GM19463 (cell line): ENCODE measurements around the gene RFX7.

Experiments used
- ATAC-seq: cut with Tn5 transposase; IDR thresholded peaks from one replicate; pipeline ENCODE4 v1.9.1; 2021; ENCODE audit warnings: mild to moderate bottlenecking, moderate library complexity; ENCODE audit not compliant: unreplicated experiment

Gene RFX7

DNA sequence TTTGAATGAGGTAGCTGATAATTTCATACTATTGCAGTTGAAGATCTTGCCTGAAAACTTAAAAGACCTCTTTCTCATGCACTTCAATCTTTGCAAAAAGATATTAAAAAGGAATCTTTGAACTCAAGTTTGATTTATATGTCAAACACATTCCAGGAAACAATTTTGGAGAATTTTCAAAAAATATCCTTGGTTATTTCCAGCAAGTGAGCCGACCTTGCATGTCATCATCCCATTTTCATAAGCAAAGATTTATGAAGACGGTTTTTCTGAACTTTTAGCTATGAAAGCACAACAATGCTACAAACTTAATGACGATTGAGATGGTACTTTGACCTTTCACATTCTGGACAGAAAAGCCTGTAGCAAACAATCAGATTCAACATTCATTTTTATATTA is 95.6 kb downstream of the RFX7 start:
- ATAC-seq = no peak

DNA sequence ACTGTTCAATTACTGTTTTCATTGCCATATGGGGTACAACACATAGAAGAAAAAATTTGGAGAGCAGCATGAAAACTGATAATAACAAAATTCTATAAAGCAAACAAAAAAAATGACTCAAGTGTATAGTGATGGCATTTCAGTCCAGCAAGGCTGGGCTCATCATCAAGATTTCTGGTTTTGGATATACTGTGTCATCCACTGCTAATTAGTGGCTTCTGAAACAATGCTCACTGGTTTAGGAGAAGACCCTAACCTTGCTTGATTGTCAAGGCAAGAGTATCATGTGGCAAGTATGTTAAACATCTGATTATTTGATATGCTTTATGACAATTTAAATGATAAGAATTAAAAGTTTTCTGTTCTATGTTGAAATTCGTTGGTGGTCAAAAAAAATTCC is 96.9 kb downstream of the RFX7 start:
- ATAC-seq = no peak

GRCh38 chr15:56128081-56128480 is 115.6 kb downstream of the RFX7 start:
- ATAC-seq = no peak

GRCh38 chr15:56126409-56126808 is 117.3 kb downstream of the RFX7 start:
- ATAC-seq = no peak

DNA sequence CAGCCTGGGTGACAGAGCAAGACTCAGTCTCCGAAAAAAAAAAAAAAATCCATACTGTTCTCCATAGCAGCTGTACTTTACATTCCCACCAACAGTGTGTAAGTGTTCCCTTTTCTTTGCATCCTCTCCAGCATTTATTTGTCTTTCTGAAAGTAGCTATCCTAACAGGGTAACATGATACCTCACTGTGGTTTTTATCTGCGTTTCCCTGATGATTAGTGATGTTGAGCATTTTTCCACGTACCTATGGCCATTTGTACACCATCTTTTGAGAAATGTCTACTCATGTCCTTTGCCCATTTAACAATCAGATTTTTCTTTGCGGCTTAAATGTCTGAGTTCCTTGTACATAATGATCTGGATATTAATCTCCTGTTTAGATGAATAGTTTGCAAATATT is 119.3 kb downstream of the RFX7 start:
- ATAC-seq = no peak

DNA sequence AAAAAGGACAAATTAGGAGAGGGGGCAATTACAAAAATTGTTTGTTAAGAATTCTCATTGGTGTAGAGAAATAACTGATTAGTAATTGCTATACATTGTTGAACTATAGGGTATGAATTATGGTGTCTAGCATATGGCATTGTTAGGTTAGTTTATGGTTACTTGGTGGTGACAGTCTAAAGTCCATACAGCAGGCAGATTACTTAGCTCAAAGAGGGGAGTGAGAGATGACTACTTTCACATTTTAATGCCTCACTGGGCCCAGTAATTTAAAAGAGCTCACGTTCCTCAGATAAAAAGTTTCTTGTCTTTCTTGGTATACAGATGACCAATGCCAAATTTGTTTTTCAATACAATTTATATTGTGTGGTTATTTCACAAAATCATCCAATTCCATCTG is 137.8 kb downstream of the RFX7 start:
- ATAC-seq = no peak

DNA sequence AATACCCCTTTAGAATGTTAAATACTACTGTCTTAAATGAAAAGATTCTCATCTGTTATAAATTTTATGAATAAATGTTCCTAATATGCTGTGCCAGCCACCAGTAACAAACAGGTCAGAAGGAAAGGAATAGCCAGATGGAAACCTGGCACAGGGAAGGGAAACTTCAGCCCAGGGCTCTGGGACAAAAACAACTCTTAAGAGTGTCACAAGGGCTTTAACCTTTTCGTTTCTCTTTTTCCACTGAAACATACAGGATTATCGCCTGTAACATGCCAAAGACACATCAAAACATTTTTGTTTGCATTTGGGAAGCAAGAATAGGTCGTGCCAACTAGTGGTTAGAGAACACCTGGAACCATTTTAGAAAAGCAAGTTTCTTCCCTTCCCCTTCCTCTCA is 141.2 kb downstream of the RFX7 start:
- ATAC-seq = no peak

GRCh38 chr15:56099311-56099710 is 144.4 kb downstream of the RFX7 start:
- no peak for ATAC-seq

GRCh38 chr15:56098195-56098863 is 145.3 kb downstream of the RFX7 start:
- ATAC-seq = no peak

GRCh38 chr15:56095406-56095805 is 148.3 kb downstream of the RFX7 start:
- no peak for ATAC-seq

- no peak for ATAC-seq
Measured at GRCh38 chr15:56094171-56094570, 149.5 kb downstream of the RFX7 start.

DNA sequence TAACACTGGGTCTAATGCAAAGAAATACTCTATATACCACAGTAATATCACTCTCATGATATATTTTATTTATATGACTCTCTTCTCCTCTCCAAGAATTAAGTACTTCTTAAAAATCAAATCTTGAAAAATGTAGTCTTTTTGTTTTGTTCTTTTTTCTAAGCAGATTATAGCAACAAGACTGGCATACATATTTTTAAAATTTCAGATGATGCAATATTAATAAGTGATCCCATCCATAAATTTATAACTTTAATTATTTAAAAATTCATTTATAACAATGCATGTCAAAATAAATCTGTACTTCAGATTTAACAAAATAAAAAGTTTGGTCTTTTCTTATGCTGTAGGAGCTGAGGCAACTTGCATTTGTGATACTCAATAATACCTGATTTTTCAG is 155.3 kb downstream of the RFX7 start:
- ATAC-seq = no peak

DNA sequence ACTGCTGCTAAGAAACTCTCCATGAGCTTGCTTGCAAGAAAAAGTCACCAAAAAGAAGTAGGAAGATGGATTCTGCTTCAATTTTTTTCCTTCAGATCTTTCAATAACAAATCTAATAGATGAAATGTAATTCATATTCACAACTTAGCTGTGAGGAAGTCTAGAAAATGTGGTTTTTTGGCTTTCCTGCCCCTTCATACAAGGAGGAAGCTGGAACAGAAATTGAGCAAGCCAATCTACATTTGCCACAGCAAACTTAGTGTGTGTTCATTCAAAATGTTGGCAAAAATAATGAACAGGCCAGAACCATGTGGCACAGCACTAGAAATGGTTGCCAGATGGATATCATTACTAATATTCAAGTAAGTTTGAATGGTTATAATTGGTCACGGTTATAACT is 157.1 kb downstream of the RFX7 start:
- no peak for ATAC-seq

- ATAC-seq = no peak
Measured at GRCh38 chr15:56082263-56082761, 161.4 kb downstream of the RFX7 start.

DNA sequence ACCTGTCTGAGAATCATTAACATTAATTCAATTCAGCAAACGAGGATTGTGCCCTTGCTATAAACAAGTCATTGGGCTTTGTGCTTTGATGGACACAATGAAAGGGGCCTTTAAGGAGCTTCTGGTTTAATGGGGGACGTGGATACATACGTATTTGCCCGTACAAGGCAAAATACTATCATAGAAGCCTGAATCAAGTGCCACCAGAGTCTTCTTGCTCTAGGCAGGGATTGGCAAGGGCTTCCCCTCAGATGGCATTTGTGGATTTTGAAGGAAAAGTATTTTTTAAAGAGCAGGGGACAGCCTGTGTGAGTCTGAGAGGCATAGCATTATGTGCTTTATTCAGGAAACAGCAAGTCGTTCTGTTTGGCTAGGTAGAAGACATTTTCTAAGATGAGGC is 166.6 kb downstream of the RFX7 start:
- no peak for ATAC-seq

DNA sequence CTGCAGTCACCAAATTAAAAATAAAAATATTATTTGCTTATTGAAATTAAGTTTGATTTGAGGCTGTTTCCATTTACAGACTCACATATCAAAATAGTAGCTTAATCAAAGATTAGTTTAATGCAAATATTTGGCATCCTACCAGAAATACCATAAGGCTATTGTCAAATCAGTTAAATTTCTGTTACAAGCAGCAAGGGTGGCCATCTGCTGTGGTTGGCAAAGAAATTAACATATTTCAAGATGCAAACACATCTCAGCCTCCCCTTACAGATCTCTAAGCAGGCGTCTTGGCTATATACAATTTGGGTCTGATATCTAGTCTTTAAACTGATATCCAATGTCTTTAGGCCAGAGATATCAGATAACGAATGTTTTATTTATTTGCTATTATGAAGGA is 167.0 kb downstream of the RFX7 start:
- ATAC-seq = no peak

GRCh38 chr15:56074481-56075265 is 169.0 kb downstream of the RFX7 start:
- ATAC-seq = no peak

- no peak for ATAC-seq
Measured at GRCh38 chr15:56064152-56064551, 179.5 kb downstream of the RFX7 start.

- ATAC-seq = no peak
Measured at GRCh38 chr15:56059716-56060115, 184.0 kb downstream of the RFX7 start.

DNA sequence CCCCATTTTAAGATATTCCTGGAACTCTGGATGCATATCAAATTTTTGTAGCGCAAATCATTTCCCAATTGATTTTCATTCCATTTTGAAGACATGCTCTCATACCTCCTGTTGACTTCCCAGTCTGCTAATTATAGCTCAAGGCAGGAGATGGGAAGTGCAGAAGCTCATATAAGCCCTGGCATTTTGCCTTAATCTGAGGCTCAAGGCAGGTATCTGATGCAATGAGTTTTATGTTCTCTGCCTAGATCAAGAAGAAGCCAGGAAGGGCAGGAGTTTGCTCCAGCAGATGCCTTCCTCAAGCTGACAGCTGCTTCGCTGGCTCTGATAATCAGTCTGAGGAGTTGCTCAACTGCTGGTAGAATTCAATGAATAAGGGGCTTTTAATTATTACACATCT is 184.7 kb downstream of the RFX7 start:
- no peak for ATAC-seq

GRCh38 chr15:56056626-56057025 is 187.1 kb downstream of the RFX7 start:
- no peak for ATAC-seq

- ATAC-seq = no peak
Measured at GRCh38 chr15:56053046-56053400, 190.7 kb downstream of the RFX7 start.
